ENCODE measurements around the gene ETHE1.
A peak's percentile ranks its signal among the peaks of the same experiment; 100 is the strongest.
"Not testable (repeated sequence)": the region's sequence is repeated elsewhere in the genome, so short reads cannot be mapped to it uniquely, and the experiment has no call there.

ETHE1 gene

GRCh38 chr19:43551399-43552197 is 24.6 kb upstream of the ETHE1 start:
- no peak for DNase-seq

DNA sequence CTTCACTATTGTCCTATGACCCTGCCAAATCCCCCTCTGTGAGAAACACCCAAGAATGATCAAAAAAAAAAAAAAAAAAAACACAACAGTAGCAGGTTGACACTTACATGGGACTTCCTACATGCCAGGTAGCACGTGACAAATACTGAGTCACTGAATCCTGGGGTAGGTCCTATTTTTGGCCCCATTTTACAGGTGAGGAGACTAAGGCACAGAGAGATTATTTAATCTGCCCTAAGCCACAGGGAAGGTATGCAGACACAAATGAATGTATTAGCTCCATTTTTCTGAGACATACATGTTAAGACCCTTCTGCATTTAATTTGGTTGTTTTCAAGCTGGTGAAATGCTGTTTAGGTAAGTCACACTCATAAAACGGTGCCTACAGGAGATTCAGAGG is 21.7 kb upstream of the ETHE1 start:
- no peak for DNase-seq

- not testable (repeated sequence) for DNase-seq
Measured at GRCh38 chr19:43547926-43548325, 20.9 kb upstream of the ETHE1 start.

- DNase-seq: no peak
Measured at GRCh38 chr19:43546581-43546980, 19.6 kb upstream of the ETHE1 start.

DNA sequence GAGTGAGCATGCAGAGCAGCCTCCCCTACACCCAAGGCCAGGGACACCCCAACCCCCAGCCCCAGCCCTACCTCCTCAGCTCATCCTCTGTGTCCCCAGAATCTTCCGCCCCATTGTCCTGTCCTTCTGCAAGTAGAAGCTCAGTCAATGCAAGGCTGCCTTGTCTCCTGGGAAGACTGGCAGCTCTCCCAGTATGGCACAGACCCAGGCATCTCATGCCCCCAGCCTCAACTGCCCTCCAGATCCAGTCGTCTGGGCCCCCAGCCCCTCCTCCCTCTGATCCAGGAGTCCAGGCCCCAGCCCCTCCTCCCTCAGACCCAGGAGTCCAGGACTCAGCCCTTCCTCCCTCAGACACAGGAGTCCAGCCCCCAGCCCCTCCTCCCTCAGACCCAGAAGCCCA is 19.0 kb upstream of the ETHE1 start:
- no peak for DNase-seq

DNA sequence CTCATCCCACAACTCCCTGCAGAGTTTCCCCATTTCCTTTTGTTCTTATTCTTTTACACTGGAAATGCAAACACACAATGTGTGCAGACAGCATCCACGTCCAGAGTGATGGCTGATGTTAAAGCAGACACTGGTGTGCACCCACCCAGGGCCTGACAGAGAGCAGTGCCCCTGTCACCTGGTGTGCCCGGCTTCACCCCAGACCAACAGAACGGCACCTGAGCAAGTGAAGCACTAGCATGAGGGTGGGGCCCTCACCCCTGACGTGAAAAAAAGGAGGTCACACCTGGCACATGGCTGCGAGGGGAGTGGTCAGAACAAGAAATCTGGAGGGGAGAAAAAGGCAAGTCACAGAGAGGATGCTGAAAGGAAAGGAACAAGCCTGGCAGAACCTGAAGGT is 18.3 kb upstream of the ETHE1 start:
- DNase-seq: no peak

- no peak for DNase-seq
Measured at GRCh38 chr19:43544077-43544476, 17.1 kb upstream of the ETHE1 start.

DNA sequence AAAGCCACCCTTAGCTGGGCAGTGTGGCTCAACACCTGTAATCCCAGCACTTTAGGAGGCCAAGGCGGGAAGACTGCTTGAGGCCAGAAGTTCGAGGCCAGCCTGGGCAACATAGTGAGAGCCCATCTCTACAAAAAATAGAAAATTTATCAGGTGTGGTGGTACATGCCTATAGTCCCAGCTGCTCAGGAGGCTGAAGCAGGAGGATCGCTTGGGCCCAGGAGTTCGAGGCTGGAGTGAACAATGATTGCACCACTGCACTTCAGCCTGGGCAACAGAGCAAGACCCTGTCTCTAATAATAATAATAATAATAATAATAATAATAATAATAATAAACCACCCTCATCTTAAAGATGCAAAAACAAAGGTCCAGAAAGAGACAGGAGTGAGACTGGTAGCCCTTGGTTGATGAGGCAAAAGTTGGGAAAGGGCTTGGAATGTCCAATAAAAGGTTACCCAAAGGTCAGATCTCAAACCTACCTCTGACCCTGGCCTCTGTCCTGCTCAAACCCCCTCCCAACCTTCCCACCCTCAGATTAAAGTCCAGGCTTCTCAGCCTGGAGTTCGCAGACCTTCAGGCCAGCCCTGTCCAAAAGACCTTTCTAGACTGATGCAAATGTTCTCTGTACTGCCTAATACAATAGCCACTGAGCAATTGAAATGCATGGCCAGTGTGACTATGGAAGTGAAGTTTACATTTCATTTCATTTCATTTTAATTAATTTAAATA is 15.1 kb upstream of the ETHE1 start:
- no peak for DNase-seq

GRCh38 chr19:43540381-43540780 is 13.4 kb upstream of the ETHE1 start:
- DNase-seq: no peak

GRCh38 chr19:43538922-43539321 is 11.9 kb upstream of the ETHE1 start:
- DNase-seq: no peak

DNA sequence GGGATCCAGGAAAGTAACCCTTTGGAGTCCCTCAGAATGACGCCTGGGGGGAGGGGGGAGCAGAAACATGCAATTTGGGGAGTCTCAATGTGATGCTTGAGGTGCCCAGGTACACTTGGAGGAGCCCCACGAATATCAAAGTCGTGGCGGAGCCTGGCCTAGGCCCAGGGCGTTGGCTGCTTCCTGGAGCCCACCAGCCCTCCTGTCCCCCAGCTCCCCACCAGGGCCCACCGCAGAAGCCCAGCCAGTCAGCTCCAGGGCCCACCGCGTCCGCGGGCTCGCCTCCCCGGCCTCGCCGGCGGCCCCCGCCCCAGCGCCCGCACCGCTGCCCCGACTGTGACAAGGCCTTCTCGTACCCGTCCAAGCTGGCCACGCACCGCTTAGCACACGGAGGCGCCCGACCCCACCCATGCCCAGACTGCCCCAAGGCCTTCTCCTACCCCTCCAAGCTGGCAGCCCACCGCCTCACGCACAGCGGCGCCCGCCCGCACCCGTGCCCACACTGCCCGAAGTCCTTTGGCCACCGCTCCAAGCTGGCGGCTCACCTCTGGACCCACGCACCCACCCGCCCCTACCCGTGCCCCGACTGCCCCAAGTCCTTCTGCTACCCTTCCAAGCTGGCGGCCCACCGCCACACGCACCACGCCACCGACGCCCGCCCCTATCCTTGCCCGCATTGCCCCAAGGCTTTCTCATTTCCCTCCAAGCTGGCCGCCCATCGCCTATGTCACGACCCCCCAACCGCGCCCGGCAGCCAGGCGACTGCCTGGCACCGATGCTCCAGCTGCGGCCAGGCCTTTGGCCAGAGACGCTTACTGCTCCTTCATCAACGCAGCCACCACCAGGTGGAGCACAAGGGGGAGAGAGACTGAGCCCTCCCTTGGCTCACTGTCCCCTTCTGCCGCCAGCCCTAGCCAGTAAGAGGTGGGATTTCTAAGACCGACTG is 8.1 kb upstream of the ETHE1 start:
- DNase-seq: peak; percentile 35

- DNase-seq: no peak
Measured at GRCh38 chr19:43534305-43534815, 7.4 kb upstream of the ETHE1 start.

- DNase-seq: peak; percentile 93
Measured at GRCh38 chr19:43533546-43534304, 6.7 kb upstream of the ETHE1 start.

GRCh38 chr19:43532962-43533545 is 6.1 kb upstream of the ETHE1 start, which contains the start of gene ZNF575:
TSS of gene ZNF575 (plus strand) at chr19:43533188. CDS start at chr19:43534423, 1,235 bp downstream.
- DNase-seq: peak; percentile 88

DNA sequence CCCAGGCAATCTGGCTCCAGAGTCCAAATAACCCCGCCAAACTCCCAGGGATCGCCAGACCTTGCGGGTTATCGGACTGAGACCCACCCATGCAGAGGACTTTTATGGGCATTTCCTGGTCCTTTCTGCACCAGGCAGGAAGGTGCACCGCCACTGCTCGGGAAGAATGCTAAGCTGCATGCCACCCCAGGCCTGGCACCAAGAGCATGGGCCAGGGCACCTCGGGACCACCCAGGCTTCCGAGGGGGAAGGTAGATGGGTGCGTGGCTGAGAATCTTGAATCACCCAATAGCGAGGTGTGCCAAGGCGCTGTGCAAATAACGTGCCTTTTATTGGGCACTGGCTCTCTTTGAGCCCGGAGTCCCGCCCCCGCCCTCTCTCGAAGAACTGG is 5.6 kb upstream of the ETHE1 start:
- DNase-seq: no peak

- no peak for DNase-seq
Measured at GRCh38 chr19:43527860-43528622, 1.0 kb upstream of the ETHE1 start.

DNA sequence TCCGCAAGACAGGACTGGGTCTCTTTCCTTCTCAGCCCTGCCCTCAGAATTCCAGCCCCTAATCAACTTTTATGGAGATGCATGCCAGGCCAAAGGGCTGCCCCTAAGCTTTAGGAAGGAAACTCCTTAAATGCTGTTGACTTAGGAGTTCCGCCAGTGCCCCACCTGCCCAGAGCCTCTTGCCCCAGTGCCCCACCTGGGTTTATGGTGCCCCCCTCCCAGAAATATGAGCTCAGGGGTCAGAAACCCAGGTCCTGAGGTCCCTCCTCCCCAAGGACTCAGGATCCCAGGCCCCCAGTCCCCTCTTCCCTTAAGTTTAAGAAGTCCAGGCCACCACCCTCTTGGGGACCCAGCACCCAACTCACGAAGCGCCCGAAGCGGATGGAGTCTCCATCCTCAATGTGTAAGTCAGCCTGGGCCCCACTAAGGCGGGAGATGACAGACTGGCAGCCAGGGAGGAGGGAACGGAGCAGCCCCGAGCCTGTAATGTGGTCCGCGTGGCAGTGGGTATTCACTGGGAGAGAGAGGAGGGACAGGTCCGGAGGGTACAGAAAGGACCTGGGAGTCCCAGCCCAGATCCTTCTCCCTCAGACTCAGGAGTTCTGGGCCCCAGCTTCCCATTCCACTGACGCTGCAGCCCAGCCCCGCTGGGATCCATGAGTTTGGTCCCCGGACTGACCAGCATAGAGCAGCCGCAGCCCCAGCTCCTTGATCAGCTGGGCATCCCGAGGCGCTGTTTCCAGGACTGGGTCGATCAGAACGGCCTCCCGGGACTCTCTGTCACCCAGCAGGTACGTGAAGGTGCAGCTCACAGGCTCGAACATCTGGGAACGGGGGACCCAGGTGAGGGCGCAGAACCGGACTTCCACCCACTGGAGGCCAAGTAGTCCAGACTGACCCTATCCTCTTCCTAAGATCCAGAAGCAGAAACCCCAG is 897 bp downstream of the ETHE1 start:
- peak; percentile 34 for DNase-seq

GRCh38 chr19:43524922-43525835 is 1.8 kb downstream of the ETHE1 start:
- peak; percentile 25 for DNase-seq

GRCh38 chr19:43523696-43524095 is 3.3 kb downstream of the ETHE1 start:
- not testable (repeated sequence) for DNase-seq

All from activated naive CD4-positive, alpha-beta T cell treated with anti-CD3 and anti-CD28 coated beads, Interleukin-2, amount 50 U/mL, for 16 hours (primary cell).